Sigmoid colon (tissue), 4 donors: ENCODE data around the gene HOXA1.

Source experiments
- CTCF ChIP-seq, 4 experiments: fragments of 450-650 bp in 3 of 4; fragments of 200-600 bp in 1 of 4; IDR thresholded peaks; one replicate each; pipeline ENCODE4 v1.5.1; 2016 to 2019; ENCODE audit warnings: antibody characterized with exemption in 4 of 4, mild to moderate bottlenecking in 3 of 4, moderate library complexity in 2 of 4
- EP300 ChIP-seq, 4 donors: sonication (generic); formaldehyde crosslinking; IDR thresholded peaks; one replicate each; pipeline ENCODE4 v1.6.1; 2017; ENCODE audit warnings: antibody characterized with exemption in 4 of 4
- POLR2AphosphoS5 ChIP-seq, 4 donors: sonication (generic); formaldehyde crosslinking; IDR thresholded peaks; one replicate each; pipeline ENCODE4 v1.6.1; 2017; ENCODE audit warnings: antibody characterized with exemption in 4 of 4

GRCh38 chr7:27106901-27107240 lies 11.1 kb upstream of the HOXA1 start:
- no peak for TF ChIP-seq CTCF (IDR thresholded peaks at IDR 0.05)
- no peak for TF ChIP-seq EP300 (IDR thresholded peaks at IDR 0.05)
- no peak for TF ChIP-seq POLR2AphosphoS5 (IDR thresholded peaks at IDR 0.05)
